Measurements from ENCODE around the gene NIP7.
"Not testable (repeated sequence)": the region's sequence is repeated elsewhere in the genome, so short reads cannot be mapped to it uniquely, and the experiment has no call there.

The NIP7 gene

GRCh38 chr16:69345923-69346322, 6.4 kb downstream of the NIP7 start:
- TF ChIP-seq, protein P1, sequence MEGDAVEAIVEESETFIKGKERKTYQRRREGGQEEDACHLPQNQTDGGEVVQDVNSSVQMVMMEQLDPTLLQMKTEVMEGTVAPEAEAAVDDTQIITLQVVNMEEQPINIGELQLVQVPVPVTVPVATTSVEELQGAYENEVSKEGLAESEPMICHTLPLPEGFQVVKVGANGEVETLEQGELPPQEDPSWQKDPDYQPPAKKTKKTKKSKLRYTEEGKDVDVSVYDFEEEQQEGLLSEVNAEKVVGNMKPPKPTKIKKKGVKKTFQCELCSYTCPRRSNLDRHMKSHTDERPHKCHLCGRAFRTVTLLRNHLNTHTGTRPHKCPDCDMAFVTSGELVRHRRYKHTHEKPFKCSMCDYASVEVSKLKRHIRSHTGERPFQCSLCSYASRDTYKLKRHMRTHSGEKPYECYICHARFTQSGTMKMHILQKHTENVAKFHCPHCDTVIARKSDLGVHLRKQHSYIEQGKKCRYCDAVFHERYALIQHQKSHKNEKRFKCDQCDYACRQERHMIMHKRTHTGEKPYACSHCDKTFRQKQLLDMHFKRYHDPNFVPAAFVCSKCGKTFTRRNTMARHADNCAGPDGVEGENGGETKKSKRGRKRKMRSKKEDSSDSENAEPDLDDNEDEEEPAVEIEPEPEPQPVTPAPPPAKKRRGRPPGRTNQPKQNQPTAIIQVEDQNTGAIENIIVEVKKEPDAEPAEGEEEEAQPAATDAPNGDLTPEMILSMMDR (IDR thresholded peaks at IDR 0.05; ENCODE audit: insufficient read depth, low read depth, low read length, missing control alignments) = no peak
- DNase-seq (ENCODE audit: low read depth) = no peak

DNA sequence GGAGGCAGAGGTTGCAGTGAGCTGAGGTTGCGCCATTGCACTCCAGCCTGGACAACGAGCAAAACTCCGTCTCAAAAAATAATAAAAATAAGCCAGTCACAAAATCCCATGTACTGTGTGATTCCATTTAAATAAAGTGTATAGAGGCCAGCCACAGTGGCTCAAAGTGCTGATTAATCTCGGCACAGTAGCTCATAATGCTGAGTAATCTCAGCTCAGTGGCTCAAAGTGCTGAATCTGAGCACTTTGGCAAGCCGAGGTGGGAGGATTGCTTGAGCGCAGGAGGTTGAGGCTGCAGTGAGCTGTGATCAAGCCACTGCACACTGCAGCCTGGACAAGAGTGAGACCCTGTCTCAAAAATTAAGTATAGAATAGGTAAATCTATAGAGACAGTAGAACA, 7.1 kb downstream of the NIP7 start:
- no peak for DNase-seq (ENCODE audit: low read depth)
- H3K4me3 ChIP-seq (ENCODE audit: low read depth, low read length) = no peak overlapping the region
- TF ChIP-seq, protein P1 (IDR thresholded peaks at IDR 0.05; ENCODE audit: insufficient read depth, low read depth, low read length, missing control alignments) = no peak

More at GRCh38 chr16:69345923-69346322, 6.4 kb downstream of the NIP7 start:
- H3K4me3 ChIP-seq (ENCODE audit: low read depth, low read length) = no peak overlapping the region

DNA sequence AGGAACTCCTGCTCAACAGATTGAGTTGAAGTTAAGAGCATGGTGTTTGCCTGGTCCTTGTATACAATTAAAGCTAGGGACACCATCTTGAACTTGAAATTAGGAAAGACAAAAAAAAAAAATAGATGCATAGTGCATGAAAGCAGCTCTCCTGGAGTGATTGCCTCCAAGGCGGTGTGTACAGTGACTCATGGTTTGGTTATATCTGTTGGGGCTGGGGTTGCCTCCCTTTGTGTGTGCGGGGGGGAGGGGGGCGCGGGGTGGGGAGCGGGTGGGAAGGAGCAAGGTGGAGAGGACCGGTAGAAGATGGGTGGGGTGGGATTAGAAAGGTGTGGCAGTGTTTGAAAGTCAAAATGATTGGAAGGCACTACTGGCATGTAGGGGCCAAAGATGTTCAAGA, 8.7 kb downstream of the NIP7 start:
- no peak for DNase-seq (ENCODE audit: low read depth)
- no peak overlapping the region for H3K4me3 ChIP-seq (ENCODE audit: low read depth, low read length)
- TF ChIP-seq, protein P1 (IDR thresholded peaks at IDR 0.05; ENCODE audit: insufficient read depth, low read depth, low read length, missing control alignments) = no peak

DNA sequence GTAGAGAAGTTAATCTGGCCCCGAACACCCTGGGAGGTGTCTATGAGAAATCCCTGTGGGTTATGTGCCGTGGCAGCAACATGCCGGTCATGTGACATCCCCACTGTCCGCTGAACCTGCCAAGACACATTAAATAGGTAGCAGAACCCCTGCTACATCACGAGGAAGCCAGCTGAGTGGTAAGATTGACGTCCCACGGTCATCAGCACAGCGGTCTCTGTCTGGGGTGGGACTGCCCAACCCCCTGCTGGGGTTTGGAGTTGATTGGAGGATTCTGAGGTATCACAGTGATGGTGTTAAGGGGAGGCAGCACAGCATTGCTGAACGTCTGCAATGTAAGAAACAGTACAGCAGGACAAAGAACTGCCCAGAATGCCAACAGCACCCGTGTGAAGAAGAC, 10.0 kb downstream of the NIP7 start:
- TF ChIP-seq, protein P1 (IDR thresholded peaks at IDR 0.05; ENCODE audit: insufficient read depth, low read depth, low read length, missing control alignments) = no peak
- no peak overlapping the region for H3K4me3 ChIP-seq (ENCODE audit: low read depth, low read length)
- no peak for DNase-seq (ENCODE audit: low read depth)

DNA sequence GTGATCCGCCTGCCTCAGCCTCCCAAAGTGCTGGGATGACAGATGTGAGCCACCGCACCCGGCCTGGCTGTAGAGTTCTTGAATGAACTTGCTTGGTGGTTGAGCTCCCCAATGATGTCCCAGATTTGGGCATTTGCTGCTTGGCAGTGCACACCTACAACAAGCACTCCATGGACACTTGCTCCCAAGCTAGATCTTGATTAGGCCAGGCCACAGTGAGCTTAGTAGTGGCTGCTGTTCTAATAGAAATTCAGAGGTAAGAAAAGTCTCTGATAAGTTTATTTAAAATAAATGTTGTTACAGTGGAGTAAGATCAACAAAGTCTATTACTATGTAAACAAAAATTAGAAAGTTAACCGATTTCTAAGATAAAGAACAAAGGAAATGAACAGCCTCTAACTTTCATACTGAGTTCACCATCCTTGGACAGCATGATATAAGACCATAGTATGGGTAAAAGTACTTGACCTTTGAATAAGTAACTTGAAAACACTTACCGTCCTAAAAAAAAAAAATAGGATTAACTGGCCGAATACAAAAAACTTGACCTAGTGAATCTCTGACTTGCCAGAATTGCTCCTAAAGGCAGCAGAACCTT, 11.1 kb downstream of the NIP7 start:
- H3K4me3 ChIP-seq (ENCODE audit: low read depth, low read length) = no peak overlapping the region
- DNase-seq (ENCODE audit: low read depth) = no peak
- TF ChIP-seq, protein P1 (IDR thresholded peaks at IDR 0.05; ENCODE audit: insufficient read depth, low read depth, low read length, missing control alignments) = no peak

DNA sequence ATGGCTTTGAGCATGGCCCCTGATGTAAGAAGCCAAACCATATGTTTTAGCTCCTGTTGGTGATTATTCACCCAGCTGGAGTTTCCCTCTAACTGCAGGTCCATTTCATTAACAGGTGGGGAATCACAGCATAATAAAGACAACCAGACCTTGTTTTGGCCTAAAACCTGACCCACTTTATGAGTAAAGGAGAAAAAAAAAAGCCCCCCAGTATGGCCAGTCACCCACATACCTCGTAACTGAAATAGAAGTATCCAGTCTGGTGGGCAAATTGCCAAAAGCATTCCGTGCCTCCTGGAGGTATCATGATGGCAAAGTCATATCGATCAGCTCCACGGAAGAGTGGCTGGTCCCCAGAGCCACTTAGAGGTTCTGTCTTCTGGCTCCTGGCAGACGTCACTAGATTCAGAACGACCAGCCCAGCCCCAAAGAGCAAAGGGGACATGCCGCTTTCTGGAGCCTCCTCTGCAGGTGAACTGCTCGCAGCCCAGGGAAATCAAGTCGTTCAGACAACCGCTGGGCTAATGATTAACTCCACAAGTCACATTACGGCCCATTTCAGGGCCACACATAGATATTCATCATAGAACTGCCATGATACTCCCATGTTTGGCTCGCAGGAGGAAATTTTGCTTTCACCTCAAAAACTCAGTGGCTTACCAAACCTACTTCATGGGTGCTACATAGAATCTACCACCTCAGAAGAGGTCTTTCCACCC, 11.9 kb downstream of the NIP7 start, which contains the start of gene TMED6:
Gene TMED6, minus strand, starts transcription at position 478 of the 719 bp plus-strand sequence. Its CDS starts 33 bp downstream, at position 445.
- H3K4me3 ChIP-seq (ENCODE audit: low read depth, low read length) = no peak within 1 kb of the TSS
- DNase-seq (ENCODE audit: low read depth) = no peak
- TF ChIP-seq, protein P1 (IDR thresholded peaks at IDR 0.05; ENCODE audit: insufficient read depth, low read depth, low read length, missing control alignments) = no peak

GRCh38 chr16:69360070-69360469, 20.5 kb downstream of the NIP7 start:
- not testable (repeated sequence) for DNase-seq (ENCODE audit: low read depth); H3K4me3 ChIP-seq (ENCODE audit: low read depth, low read length)
